Spleen (tissue), 11 donors: Measurements from ENCODE around the gene LMF1. TPM values are rescaled to one million over a fixed set of nuclear protein-coding genes. Genes with fewer than 3 reads are reported as not detected.

Experiments used
- DNase-seq: peaks from one replicate; pipeline ENCODE4 v3.0.0-alpha.2; 2020
- H3K27ac ChIP-seq, 8 donors: fragments of 200-600 bp; sonication (generic) in 7 of 8; 1 replicate in 4 of 8; 2 replicates in 4 of 8; pipeline versions ENCODE4 v1.5.0 to v1.8.0; 2016 to 2021; ENCODE audit warnings: inconsistent platforms in 4 of 8, mild to moderate bottlenecking in 4 of 8, moderate library complexity in 1 of 8
- H3K27me3 ChIP-seq, 7 donors: fragments of 200-600 bp; sonication (generic) in 6 of 7; replicated peaks in 1 of 7; 1 replicate in 4 of 7; 2 replicates in 3 of 7; pipeline versions ENCODE4 v1.5.0 to v1.8.0; 2016 to 2021; ENCODE audit warnings: inconsistent platforms in 3 of 7, mild to moderate bottlenecking in 1 of 7
- H3K36me3 ChIP-seq, 6 donors: fragments of 200-600 bp; sonication (generic) in 5 of 6; 1 replicate in 4 of 6; 2 replicates in 2 of 6; pipeline versions ENCODE4 v1.5.0 to v1.8.0; 2016 to 2021; ENCODE audit warnings: inconsistent platforms in 2 of 6
- H3K4me1 ChIP-seq, 6 donors: fragments of 200-600 bp; sonication (generic) in 5 of 6; 1 replicate in 3 of 6; 2 replicates in 3 of 6; pipeline versions ENCODE4 v1.5.0 to v1.8.0; 2016 to 2021; ENCODE audit warnings: inconsistent platforms in 3 of 6
- H3K4me3 ChIP-seq, 8 donors: fragments of 200-600 bp; sonication (generic) in 7 of 8; 1 replicate in 4 of 8; 2 replicates in 4 of 8; pipeline versions ENCODE4 v1.5.0 to v1.8.0; 2016 to 2021; ENCODE audit warnings: inconsistent platforms in 4 of 8, mild to moderate bottlenecking in 4 of 8, moderate library complexity in 2 of 8
- H3K9me3 ChIP-seq, 8 donors: fragments of 200-600 bp; sonication (generic) in 7 of 8; 1 replicate in 4 of 8; 2 replicates in 4 of 8; pipeline versions ENCODE4 v1.5.0 to v1.8.0; 2016 to 2021; ENCODE audit warnings: inconsistent platforms in 4 of 8
- CTCF ChIP-seq, 11 experiments: fragments of 200-600 bp in 7 of 11; fragments of 450-650 bp in 4 of 11; sonication (generic) in 4 of 11; IDR thresholded peaks in 8 of 11; conservative IDR thresholded peaks in 3 of 11; 1 replicate in 7 of 11; 2 replicates in 4 of 11; pipeline versions ENCODE4 v1.4.0 to v1.8.0; 2016 to 2021; ENCODE audit warnings: antibody characterized with exemption in 11 of 11, inconsistent platforms in 4 of 11, mild to moderate bottlenecking in 1 of 11
- POLR2A ChIP-seq, 3 donors: fragments of 450-650 bp; IDR thresholded peaks; one replicate each; pipeline ENCODE4 v1.5.1; 2017; ENCODE audit warnings: antibody characterized with exemption in 3 of 3, mild to moderate bottlenecking in 1 of 3
- POLR2AphosphoS5 ChIP-seq, 3 donors: sonication (generic); formaldehyde crosslinking; IDR thresholded peaks; one replicate each; pipeline ENCODE4 v1.5.1; 2017; ENCODE audit warnings: antibody characterized with exemption in 3 of 3
- WGBS, 5 donors: extraction: QIAGEN DNeasy Blood & Tissue Kit in 3 of 5; methylation state at CpG; one replicate each; pipeline versions ENCODE4 v1.1.5 to v1.1.7; 2013 to 2018; 5-methylcytosine and 5-hydroxymethylcytosine counted together
- intact Hi-C: fragments of 100-400 bp; cut with DNase I; formaldehyde crosslinking; loops from one replicate; pipeline ENCODE4 v1.15.0; 2023; ENCODE audit warnings: low total_unique reads
- polyA plus RNA-seq, 3 donors: library from polyadenylated mRNA; stranded (reverse); fragments of 200-250 nt; gene quantifications; one replicate each; pipeline ENCODE4 v1.2.1, GENCODE V29; 2013
- total RNA-seq, 7 donors: library from RNA; depleted of rRNA in 3 of 7; stranded (reverse); fragments of >200 nt in 3 of 7; fragmentation: NEBNext Ultra II Directional in 4 of 7; extraction: Animal tissue kit (Norgen Biotek cat#: 25700) in 4 of 7; gene quantifications; one replicate each; pipeline versions ENCODE4 v1.1.0 to v1.2.1, GENCODE V29; 2016 to 2021
- donor health status: healthy with polysubstance abuse.
- donor health status: DM: no; HTN: no; CAD: no; lungs with moderate emphysema.
- donor health status: DM: no; HTN: no; CAD: no.
- donor health status: Bipolar disorder and iron deficiency.
- donor health status: healthy.
- donor health status: DM: no; HTN: no; CAD: no.
- donor health status: DM: yes; HTN: yes; CAD: no.

The LMF1 gene
- total and polyA plus RNA-seq, 10 donors = 10.4 to 57.6 (median 32.5) TPM

DNA sequence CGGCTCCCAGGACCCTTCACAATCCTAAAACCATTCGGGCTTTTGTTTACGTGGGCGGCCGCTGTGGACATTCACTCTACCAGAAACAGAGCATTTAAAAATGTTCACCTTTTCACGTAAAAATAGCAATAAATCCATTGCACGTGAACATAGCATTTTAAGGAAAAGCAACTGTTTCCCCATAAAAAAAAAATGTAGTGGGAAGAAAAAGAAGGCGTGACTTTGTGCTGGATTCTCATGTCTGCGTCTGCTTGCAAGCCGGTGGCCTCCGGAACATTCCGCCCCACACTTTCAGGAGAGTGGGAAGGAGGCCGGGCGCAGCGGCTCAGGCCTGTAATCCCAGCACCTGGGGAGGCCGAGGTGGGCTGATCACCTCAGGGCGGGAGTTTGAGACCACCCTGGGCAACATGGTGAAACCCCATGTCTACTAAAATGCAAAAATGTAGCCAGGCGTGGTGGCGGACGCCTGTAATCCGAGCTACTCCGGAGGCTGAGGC, 156.8 kb downstream of the LMF1 start:
- 62 to 69% (median 62%) methylated on average over 21 to 22 of the region's 22 CpGs for WGBS, 5 donors
- H3K36me3 ChIP-seq = no peaks in the 10 kb centered on the region
- peak overlapping the region in 1 of 8 donors; percentile 36 for H3K4me3 ChIP-seq
- peaks cover 0 to 6% (median 0%) of the 10 kb centered on the region in 8 donors for H3K9me3 ChIP-seq
- intact Hi-C loops = loop anchor here (5.0 to 10.0 kb wide), 2 partner anchors 161 to 243 kb away; partner anchors contain the start of gene LMF1
- peaks cover 3 to 17% (median 10%) of the 10 kb centered on the region in 6 donors for H3K4me1 ChIP-seq
- H3K27ac ChIP-seq = no peak overlapping the region
- TF ChIP-seq CTCF (IDR thresholded peaks at IDR 0.05 in 8 of 11, conservative IDR thresholded peaks at IDR 0.05 in 3 of 11) (no peak), POLR2AphosphoS5 (IDR thresholded peaks at IDR 0.05) (no peak), POLR2A (IDR thresholded peaks at IDR 0.05) (no peak)
- no peak for DNase-seq
- peaks cover 0 to 92% (median 44%) of the 10 kb centered on the region in 7 donors for H3K27me3 ChIP-seq

- Histone ChIP-seq H3K4me1 (peaks cover 3 to 23% (median 15%) of the 10 kb centered on the region in 6 donors), H3K36me3 (no peaks in the 10 kb centered on the region), H3K4me3 (peak overlapping the region in 1 of 8 donors; percentile 36), H3K9me3 (peaks cover 0 to 6% (median 0%) of the 10 kb centered on the region in 8 donors), H3K27ac (no peak overlapping the region), H3K27me3 (peaks cover 0 to 86% (median 40%) of the 10 kb centered on the region in 7 donors)
- 7 to 29% (median 13%) methylated on average over 12 to 67 of the region's 67 CpGs for WGBS, 5 donors
- no peak for TF ChIP-seq POLR2A (IDR thresholded peaks at IDR 0.05)
- TF ChIP-seq POLR2AphosphoS5 (IDR thresholded peaks at IDR 0.05) = peak in 1 of 3 donors; percentile 39
- TF ChIP-seq CTCF (IDR thresholded peaks at IDR 0.05 in 8 of 11, conservative IDR thresholded peaks at IDR 0.05 in 3 of 11) = peak in 9 of 11 experiments; percentile 41 to 80 (median 68)
- intact Hi-C loops = loop anchor here (5.0 to 10.0 kb wide), 2 partner anchors 161 to 244 kb away; partner anchors contain the start of gene LMF1
- no peak for DNase-seq
Observed at GRCh38 chr16:813204-813915, 157.4 kb downstream of the LMF1 start.

- Histone ChIP-seq H3K36me3 (no peaks in the 10 kb centered on the region), H3K9me3 (peaks cover 0 to 6% (median 0%) of the 10 kb centered on the region in 8 donors), H3K27ac (peak overlapping the region; percentile 88 to 98 (median 96)), H3K4me3 (peak overlapping the region; percentile 57 to 91 (median 74)), H3K27me3 (peaks cover 0 to 38% (median 3%) of the 10 kb centered on the region in 7 donors), H3K4me1 (peaks cover 3 to 33% (median 23%) of the 10 kb centered on the region in 6 donors)
- peak; percentile 86 for DNase-seq
- intact Hi-C loops = no loop called here
- WGBS, 5 donors = 11 to 49% (median 30%) methylated on average over 19 of the region's 19 CpGs
- TF ChIP-seq POLR2AphosphoS5 (IDR thresholded peaks at IDR 0.05) = no peak
- no peak for TF ChIP-seq CTCF (IDR thresholded peaks at IDR 0.05 in 8 of 11, conservative IDR thresholded peaks at IDR 0.05 in 3 of 11)
- no peak for TF ChIP-seq POLR2A (IDR thresholded peaks at IDR 0.05)
Observed at GRCh38 chr16:808085-808386, 162.7 kb downstream of the LMF1 start.
